ENCODE measurements around the gene TDRD1. TPM values are rescaled to one million over a fixed set of nuclear protein-coding genes. Genes with fewer than 3 reads are reported as not detected.

Gene TDRD1
- total RNA-seq, 1 experiment from 2014 or later: not detected

GRCh38 chr10:114172216-114172615 is 6.9 kb upstream of the TDRD1 start:
- Histone ChIP-seq H3K27me3 (ENCODE audit: low read length) (no peaks in the 10 kb centered on the region), H3K9me3 (ENCODE audit: low read length) (peaks cover 4% of the 10 kb centered on the region; the same call in 1 of the 2 replicates), H3K4me3 (ENCODE audit: low read length) (peak overlapping the region; percentile 95), H3K4me2 (ENCODE audit: low read depth, low read length, poor library complexity, severe bottlenecking) (peak overlapping the region; percentile 97), H4K20me1 (ENCODE audit: insufficient read depth, low read depth, low read length) (no peaks in the 10 kb centered on the region), H3K4me1 (ENCODE audit: low read length) (peaks cover 24% of the 10 kb centered on the region), H2AFZ (ENCODE audit: low read length) (no peak overlapping the region), H3K27ac (ENCODE audit: low read length) (no peak overlapping the region), H3K36me3 (ENCODE audit: insufficient read depth, low read length) (peaks cover 20% of the 10 kb centered on the region), H3K9me2 (replicated peaks; ENCODE audit: insufficient read depth, low read length) (no peaks in the 10 kb centered on the region), H3K79me2 (ENCODE audit: low read length) (peaks cover 64% of the 10 kb centered on the region), H3K9ac (ENCODE audit: low read length) (peak overlapping the region; percentile 87)
- no peak for DNase-seq

DNA sequence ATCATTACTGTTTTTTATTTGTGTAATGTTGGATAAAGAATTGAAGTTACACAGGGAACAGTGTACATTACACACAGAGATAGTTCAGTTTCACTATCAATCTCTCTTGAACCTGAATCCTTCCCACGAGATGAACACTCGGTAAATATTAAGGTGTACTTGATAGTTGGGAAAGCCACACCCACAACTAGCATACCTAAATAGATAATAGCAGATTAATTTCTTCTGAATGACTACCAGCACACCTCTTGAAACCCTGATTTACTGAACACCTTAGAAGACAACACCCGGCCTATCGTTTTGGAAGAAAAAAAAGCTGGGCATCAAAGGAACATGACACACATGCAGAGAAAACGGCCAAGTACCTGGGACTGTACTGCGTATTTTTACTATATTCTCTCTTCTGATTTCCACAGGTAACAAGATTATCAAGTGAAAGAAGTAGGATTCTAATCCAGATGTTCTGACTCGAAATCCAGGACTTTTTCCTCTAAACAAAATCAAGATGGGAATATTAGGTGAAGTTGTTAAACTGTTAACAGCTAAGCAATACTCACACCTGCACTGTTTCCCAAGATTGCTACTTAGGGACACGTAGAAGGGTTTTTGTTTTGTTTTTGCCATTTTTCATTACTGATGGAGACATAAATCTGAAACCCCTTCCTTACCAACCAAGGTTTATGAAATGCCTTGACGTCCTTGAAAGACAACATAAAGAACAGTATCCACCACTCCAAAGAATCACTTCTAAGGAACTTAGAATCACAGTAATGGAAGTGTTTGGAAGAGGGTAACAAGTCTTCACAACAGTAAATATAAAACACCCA is 6.2 kb upstream of the TDRD1 start:
- Histone ChIP-seq H3K36me3 (ENCODE audit: insufficient read depth, low read length) (peaks cover 20% of the 10 kb centered on the region), H3K9me3 (ENCODE audit: low read length) (peaks cover 4% of the 10 kb centered on the region; the same call in 1 of the 2 replicates), H4K20me1 (ENCODE audit: insufficient read depth, low read depth, low read length) (no peaks in the 10 kb centered on the region), H3K4me3 (ENCODE audit: low read length) (peak overlapping the region; percentile 95), H3K79me2 (ENCODE audit: low read length) (peaks cover 58% of the 10 kb centered on the region), H2AFZ (ENCODE audit: low read length) (0 out of 2 replicates have a peak overlapping the region, but pooled peaks have one; percentile 97), H3K27ac (ENCODE audit: low read length) (no peak overlapping the region), H3K9ac (ENCODE audit: low read length) (peak overlapping the region; percentile 87), H3K9me2 (replicated peaks; ENCODE audit: insufficient read depth, low read length) (no peaks in the 10 kb centered on the region), H3K27me3 (ENCODE audit: low read length) (no peaks in the 10 kb centered on the region), H3K4me2 (ENCODE audit: low read depth, low read length, poor library complexity, severe bottlenecking) (peak overlapping the region; percentile 97), H3K4me1 (ENCODE audit: low read length) (peaks cover 24% of the 10 kb centered on the region)
- no peak for DNase-seq

GRCh38 chr10:114173603-114173920 is 5.6 kb upstream of the TDRD1 start:
- H3K79me2 ChIP-seq (ENCODE audit: low read length): peaks cover 52% of the 10 kb centered on the region
- no peak for DNase-seq

GRCh38 chr10:114173921-114174694 is 5.0 kb upstream of the TDRD1 start, which contains the start of gene CCDC186:
CCDC186 (minus strand) TSS chr10:114174203; CDS start chr10:114163268, 10,935 bp downstream.
- Histone ChIP-seq H3K9ac (ENCODE audit: low read length) (peak within 1 kb of the TSS; percentile 87), H2AFZ (ENCODE audit: low read length) (peak within 1 kb of the TSS; percentile 98), H3K79me2 (ENCODE audit: low read length) (peaks cover 48% of the 10 kb centered on the region), H3K27ac (ENCODE audit: low read length) (no peak within 1 kb of the TSS), H3K4me1 (ENCODE audit: low read length) (peaks cover 24% of the 10 kb centered on the region), H3K36me3 (ENCODE audit: insufficient read depth, low read length) (peaks cover 15% of the 10 kb centered on the region), H3K9me3 (ENCODE audit: low read length) (no peaks in the 10 kb centered on the region), H3K27me3 (ENCODE audit: low read length) (no peaks in the 10 kb centered on the region), H4K20me1 (ENCODE audit: insufficient read depth, low read depth, low read length) (no peaks in the 10 kb centered on the region), H3K4me3 (ENCODE audit: low read length) (peak within 1 kb of the TSS; percentile 95), H3K9me2 (replicated peaks; ENCODE audit: insufficient read depth, low read length) (no peaks in the 10 kb centered on the region), H3K4me2 (ENCODE audit: low read depth, low read length, poor library complexity, severe bottlenecking) (peak within 1 kb of the TSS; percentile 97)
- peak; percentile 98 for DNase-seq

More at GRCh38 chr10:114173603-114173920, 5.6 kb upstream of the TDRD1 start:
- no peak overlapping the region for H3K27ac ChIP-seq (ENCODE audit: low read length)
- H4K20me1 ChIP-seq (ENCODE audit: insufficient read depth, low read depth, low read length): no peaks in the 10 kb centered on the region
- no peaks in the 10 kb centered on the region for H3K27me3 ChIP-seq (ENCODE audit: low read length)
- peaks cover 3% of the 10 kb centered on the region; the same call in 1 of the 2 replicates for H3K9me3 ChIP-seq (ENCODE audit: low read length)
- no peaks in the 10 kb centered on the region for H3K9me2 ChIP-seq (replicated peaks; ENCODE audit: insufficient read depth, low read length)
- peak overlapping the region; percentile 97 for H3K4me2 ChIP-seq (ENCODE audit: low read depth, low read length, poor library complexity, severe bottlenecking)
- peaks cover 18% of the 10 kb centered on the region for H3K36me3 ChIP-seq (ENCODE audit: insufficient read depth, low read length)
- peak overlapping the region; percentile 95 for H3K4me3 ChIP-seq (ENCODE audit: low read length)
- H2AFZ ChIP-seq (ENCODE audit: low read length): peak overlapping the region; percentile 97
- peaks cover 24% of the 10 kb centered on the region for H3K4me1 ChIP-seq (ENCODE audit: low read length)
- peak overlapping the region; percentile 87 for H3K9ac ChIP-seq (ENCODE audit: low read length)

DNA sequence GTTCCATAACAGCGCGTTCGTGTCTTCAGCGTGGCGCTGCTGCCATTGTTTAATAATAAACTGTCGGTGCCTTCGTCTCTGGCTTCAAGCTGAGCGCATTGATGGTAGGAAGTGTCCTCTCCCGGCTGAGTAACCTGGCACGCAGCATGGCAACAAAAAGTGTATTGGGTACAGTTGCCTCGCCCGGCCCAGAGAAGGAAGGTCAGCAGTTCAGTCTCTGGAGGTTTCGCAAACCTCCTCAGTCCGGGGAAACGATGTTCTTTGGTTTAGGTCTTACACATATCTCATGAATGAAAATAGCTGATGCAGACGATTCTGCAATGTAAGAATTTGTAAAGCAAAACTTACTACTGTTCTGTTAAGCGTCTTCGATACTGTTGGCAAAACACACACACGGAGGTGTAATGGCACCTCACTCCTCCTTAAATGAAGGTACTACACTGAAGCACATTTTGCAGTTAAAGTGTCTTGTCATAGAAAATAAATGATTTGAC is 4.4 kb upstream of the TDRD1 start:
- Histone ChIP-seq H3K9me3 (ENCODE audit: low read length) (no peaks in the 10 kb centered on the region), H3K9ac (ENCODE audit: low read length) (peak overlapping the region; percentile 87), H2AFZ (ENCODE audit: low read length) (peak overlapping the region; percentile 98), H3K27ac (ENCODE audit: low read length) (no peak overlapping the region), H4K20me1 (ENCODE audit: insufficient read depth, low read depth, low read length) (no peaks in the 10 kb centered on the region), H3K9me2 (replicated peaks; ENCODE audit: insufficient read depth, low read length) (no peaks in the 10 kb centered on the region), H3K4me1 (ENCODE audit: low read length) (peaks cover 24% of the 10 kb centered on the region), H3K4me2 (ENCODE audit: low read depth, low read length, poor library complexity, severe bottlenecking) (peak overlapping the region; percentile 97), H3K79me2 (ENCODE audit: low read length) (peaks cover 42% of the 10 kb centered on the region), H3K4me3 (ENCODE audit: low read length) (peak overlapping the region; percentile 95), H3K27me3 (ENCODE audit: low read length) (no peaks in the 10 kb centered on the region), H3K36me3 (ENCODE audit: insufficient read depth, low read length) (peaks cover 12% of the 10 kb centered on the region)
- DNase-seq: no peak

GRCh38 chr10:114175667-114176066 is 3.5 kb upstream of the TDRD1 start:
- Histone ChIP-seq H3K4me1 (ENCODE audit: low read length) (peaks cover 24% of the 10 kb centered on the region), H3K9ac (ENCODE audit: low read length) (no peak overlapping the region), H3K36me3 (ENCODE audit: insufficient read depth, low read length) (peaks cover 3% of the 10 kb centered on the region; the same call in 1 of the 2 replicates), H3K9me2 (replicated peaks; ENCODE audit: insufficient read depth, low read length) (no peaks in the 10 kb centered on the region), H3K9me3 (ENCODE audit: low read length) (no peaks in the 10 kb centered on the region), H3K27me3 (ENCODE audit: low read length) (no peaks in the 10 kb centered on the region), H3K79me2 (ENCODE audit: low read length) (peaks cover 32% of the 10 kb centered on the region), H2AFZ (ENCODE audit: low read length) (no peak overlapping the region), H3K4me2 (ENCODE audit: low read depth, low read length, poor library complexity, severe bottlenecking) (no peak overlapping the region), H3K27ac (ENCODE audit: low read length) (no peak overlapping the region), H3K4me3 (ENCODE audit: low read length) (no peak overlapping the region), H4K20me1 (ENCODE audit: insufficient read depth, low read depth, low read length) (no peaks in the 10 kb centered on the region)
- no peak for DNase-seq

- no peak overlapping the region for H2AFZ ChIP-seq (ENCODE audit: low read length)
- H3K36me3 ChIP-seq (ENCODE audit: insufficient read depth, low read length): no peaks in the 10 kb centered on the region
- no peak overlapping the region for H3K27ac ChIP-seq (ENCODE audit: low read length)
- H3K79me2 ChIP-seq (ENCODE audit: low read length): peaks cover 25% of the 10 kb centered on the region
- H3K9ac ChIP-seq (ENCODE audit: low read length): no peak overlapping the region
- peaks cover 24% of the 10 kb centered on the region for H3K4me1 ChIP-seq (ENCODE audit: low read length)
- no peak overlapping the region for H3K4me3 ChIP-seq (ENCODE audit: low read length)
- no peaks in the 10 kb centered on the region for H3K9me3 ChIP-seq (ENCODE audit: low read length)
- H3K9me2 ChIP-seq (replicated peaks; ENCODE audit: insufficient read depth, low read length): no peaks in the 10 kb centered on the region
- DNase-seq: no peak
- no peaks in the 10 kb centered on the region for H3K27me3 ChIP-seq (ENCODE audit: low read length)
- H3K4me2 ChIP-seq (ENCODE audit: low read depth, low read length, poor library complexity, severe bottlenecking): no peak overlapping the region
- H4K20me1 ChIP-seq (ENCODE audit: insufficient read depth, low read depth, low read length): no peaks in the 10 kb centered on the region
Measured at GRCh38 chr10:114176511-114176910, 2.6 kb upstream of the TDRD1 start.

- no peak overlapping the region for H3K4me2 ChIP-seq (ENCODE audit: low read depth, low read length, poor library complexity, severe bottlenecking)
- H3K36me3 ChIP-seq (ENCODE audit: insufficient read depth, low read length): no peaks in the 10 kb centered on the region
- no peak overlapping the region for H3K4me3 ChIP-seq (ENCODE audit: low read length)
- no peak overlapping the region for H3K9ac ChIP-seq (ENCODE audit: low read length)
- no peaks in the 10 kb centered on the region for H4K20me1 ChIP-seq (ENCODE audit: insufficient read depth, low read depth, low read length)
- no peaks in the 10 kb centered on the region for H3K79me2 ChIP-seq (ENCODE audit: low read length)
- no peaks in the 10 kb centered on the region for H3K27me3 ChIP-seq (ENCODE audit: low read length)
- no peak overlapping the region for H3K27ac ChIP-seq (ENCODE audit: low read length)
- H3K9me2 ChIP-seq (replicated peaks; ENCODE audit: insufficient read depth, low read length): no peaks in the 10 kb centered on the region
- peaks cover 3% of the 10 kb centered on the region for H3K4me1 ChIP-seq (ENCODE audit: low read length)
- H3K9me3 ChIP-seq (ENCODE audit: low read length): no peaks in the 10 kb centered on the region
- no peak overlapping the region for H2AFZ ChIP-seq (ENCODE audit: low read length)
- no peak for DNase-seq
Measured at GRCh38 chr10:114179747-114180146, 594 bp downstream of the TDRD1 start.

All from Karpas-422 (cell line).